ENCODE measurements around the gene HSD11B2. TPM values are rescaled to one million over a fixed set of nuclear protein-coding genes. Genes with fewer than 3 reads are reported as not detected.

HSD11B2 gene
- total RNA-seq, 1 donor from 2014 or later, result 38.7 TPM

GRCh38 chr16:67448580-67448979 is 17.7 kb downstream of the HSD11B2 start:
- Mint-ChIP-seq H3K27ac (no peak overlapping the region), H3K4me3 (ENCODE audit: low read depth) (no peak overlapping the region), H3K4me1 (ENCODE audit: low read depth) (no peaks in the 10 kb centered on the region), H3K27me3 (no peaks in the 10 kb centered on the region), H3K36me3 (ENCODE audit: insufficient read depth) (peaks cover 4% of the 10 kb centered on the region), H3K9me3 (ENCODE audit: low read depth) (no peaks in the 10 kb centered on the region)
- DNase-seq (ENCODE audit: low spot score, unreplicated experiment), result no peak
- no peak for TF ChIP-seq CTCF (IDR thresholded peaks at IDR 0.05; ENCODE audit: unreplicated experiment)

GRCh38 chr16:67449336-67449735 is 18.4 kb downstream of the HSD11B2 start:
- Mint-ChIP-seq H3K27me3 (no peaks in the 10 kb centered on the region), H3K4me3 (ENCODE audit: low read depth) (no peak overlapping the region), H3K36me3 (ENCODE audit: insufficient read depth) (peaks cover 4% of the 10 kb centered on the region), H3K9me3 (ENCODE audit: low read depth) (no peaks in the 10 kb centered on the region), H3K4me1 (ENCODE audit: low read depth) (no peaks in the 10 kb centered on the region), H3K27ac (no peak overlapping the region)
- no peak for DNase-seq (ENCODE audit: low spot score, unreplicated experiment)
- no peak for TF ChIP-seq CTCF (IDR thresholded peaks at IDR 0.05; ENCODE audit: unreplicated experiment)

GRCh38 chr16:67449739-67450138 is 18.8 kb downstream of the HSD11B2 start:
- Mint-ChIP-seq H3K27me3 (no peaks in the 10 kb centered on the region), H3K27ac (no peak overlapping the region), H3K9me3 (ENCODE audit: low read depth) (no peaks in the 10 kb centered on the region), H3K36me3 (ENCODE audit: insufficient read depth) (peaks cover 4% of the 10 kb centered on the region), H3K4me1 (ENCODE audit: low read depth) (no peaks in the 10 kb centered on the region), H3K4me3 (ENCODE audit: low read depth) (no peak overlapping the region)
- no peak for DNase-seq (ENCODE audit: low spot score, unreplicated experiment)
- TF ChIP-seq CTCF (IDR thresholded peaks at IDR 0.05; ENCODE audit: unreplicated experiment), result no peak

GRCh38 chr16:67451061-67451703 is 20.3 kb downstream of the HSD11B2 start:
- no peak for TF ChIP-seq CTCF (IDR thresholded peaks at IDR 0.05; ENCODE audit: unreplicated experiment)
- no peak overlapping the region for H3K4me3 Mint-ChIP-seq (ENCODE audit: low read depth)
- DNase-seq (ENCODE audit: low spot score, unreplicated experiment), result no peak
- no peaks in the 10 kb centered on the region for H3K4me1 Mint-ChIP-seq (ENCODE audit: low read depth)
- H3K27me3 Mint-ChIP-seq, result no peaks in the 10 kb centered on the region
- H3K36me3 Mint-ChIP-seq (ENCODE audit: insufficient read depth), result peaks cover 4% of the 10 kb centered on the region
- H3K9me3 Mint-ChIP-seq (ENCODE audit: low read depth), result no peaks in the 10 kb centered on the region
- H3K27ac Mint-ChIP-seq, result no peak overlapping the region

GRCh38 chr16:67451704-67452435 is 20.9 kb downstream of the HSD11B2 start:
- DNase-seq (ENCODE audit: low spot score, unreplicated experiment), result no peak
- H3K9me3 Mint-ChIP-seq (ENCODE audit: low read depth), result no peaks in the 10 kb centered on the region
- no peaks in the 10 kb centered on the region for H3K27me3 Mint-ChIP-seq
- no peaks in the 10 kb centered on the region for H3K4me1 Mint-ChIP-seq (ENCODE audit: low read depth)
- no peak for TF ChIP-seq CTCF (IDR thresholded peaks at IDR 0.05; ENCODE audit: unreplicated experiment)
- H3K27ac Mint-ChIP-seq, result no peak overlapping the region
- peaks cover 4% of the 10 kb centered on the region for H3K36me3 Mint-ChIP-seq (ENCODE audit: insufficient read depth)
- no peak overlapping the region for H3K4me3 Mint-ChIP-seq (ENCODE audit: low read depth)
